Adrenal gland (tissue), 12 donors: ENCODE results near the gene RPL7A. TPM values are rescaled to one million over a fixed set of nuclear protein-coding genes. Genes with fewer than 3 reads are reported as not detected.

Source experiments
- DNase-seq, 7 donors: peaks; one replicate each; pipeline ENCODE4 v3.0.0-alpha.2; 2019 to 2020
- H3K27ac ChIP-seq, 5 donors: fragments of 200-600 bp; sonication (generic) in 4 of 5; 1 replicate in 3 of 5; 2 replicates in 2 of 5; pipeline versions ENCODE4 v1.5.1 to v1.8.0; 2016 to 2020; ENCODE audit warnings: mild to moderate bottlenecking in 1 of 5
- H3K27me3 ChIP-seq: fragments of 200-600 bp; 2 replicates; pipeline ENCODE4 v1.8.0; 2021
- H3K36me3 ChIP-seq, 2 donors: fragments of 200-600 bp; replicated peaks in 1 of 2; 1 replicate in 1 of 2; 2 replicates in 1 of 2; pipeline versions ENCODE4 v1.5.1 to v1.8.0; 2018 to 2022
- H3K4me1 ChIP-seq, 2 donors: fragments of 200-600 bp; replicated peaks in 1 of 2; 1 replicate in 1 of 2; 2 replicates in 1 of 2; pipeline versions ENCODE4 v1.5.1 to v1.8.0; 2018 to 2021
- H3K4me3 ChIP-seq, 4 donors: fragments of 200-600 bp; sonication (generic) in 3 of 4; one replicate each; pipeline ENCODE4 v1.5.1; 2016 to 2018
- H3K9me3 ChIP-seq, 3 donors: fragments of 200-600 bp; sonication (generic) in 1 of 3; replicated peaks in 1 of 3; 1 replicate in 2 of 3; 2 replicates in 1 of 3; pipeline versions ENCODE4 v1.5.1 to v1.8.0; 2016 to 2021
- CTCF ChIP-seq, 6 experiments: fragments of 450-650 bp in 4 of 6; fragments of 200-600 bp in 2 of 6; sonication (generic) in 1 of 6; IDR thresholded peaks; 1 replicate in 5 of 6; 2 replicates in 1 of 6; pipeline versions ENCODE4 v1.5.1 to v1.8.0; 2016 to 2021; ENCODE audit warnings: antibody characterized with exemption in 6 of 6, mild to moderate bottlenecking in 2 of 6, moderate library complexity in 1 of 6
- POLR2A ChIP-seq, 2 donors: fragments of 450-650 bp; IDR thresholded peaks; one replicate each; pipeline ENCODE4 v1.6.1; 2017; ENCODE audit warnings: antibody characterized with exemption in 2 of 2, mild to moderate bottlenecking in 2 of 2, moderate library complexity in 1 of 2
- WGBS, 4 donors: extraction: QIAGEN DNeasy Blood & Tissue Kit in 2 of 4; methylation state at CpG; one replicate each; pipeline versions ENCODE4 v1.1.5 to v1.1.7; 2013 to 2017; 5-methylcytosine and 5-hydroxymethylcytosine counted together
- intact Hi-C, 2 donors: fragments of 100-400 bp; cut with DNase I; formaldehyde crosslinking; loops; one replicate each; pipeline versions ENCODE4 v1.14.1 to v1.15.0; 2022 to 2023
- polyA plus RNA-seq, 3 donors: library from polyadenylated mRNA; stranded (reverse); fragments of 200-250 nt in 2 of 3; fragments of 350-450 nt in 1 of 3; fragmentation: Illumina TruSeq in 1 of 3; extraction: RNeasy Lipid Tissue Mini Kit (QIAGEN cat#74804) in 1 of 3; gene quantifications; one replicate each; pipeline ENCODE4 v1.2.3, GENCODE V29; 2013 to 2014
- total RNA-seq, 9 donors: library from RNA; depleted of rRNA in 4 of 9; stranded (reverse); fragments of >200 nt in 4 of 9; fragments of 120-200 nt in 1 of 9; fragmentation: NEBNext Ultra II Directional in 1 of 9; extraction: Animal tissue kit (Norgen Biotek cat#: 25700) in 1 of 9; gene quantifications; one replicate each; pipeline versions ENCODE4 v1.1.0 to v1.2.4, GENCODE V29; 2013 to 2023
- donor health status: healthy with polysubstance abuse.
- donor health status: Bipolar disorder and iron deficiency.
- donor health status: DM: yes; HTN: yes; CAD: no.
- donor health status: DM: no; HTN: no; CAD: no.
- donor health status: DM: no; HTN: no; CAD: no.
- donor health status: DM: yes; HTN: yes; CAD: no.

RPL7A gene
- total and polyA plus RNA-seq, 12 donors = 1,875 to 3,598 (median 2,406) TPM

GRCh38 chr9:133377721-133378216 is 29.8 kb downstream of the RPL7A start:
- intact Hi-C loops = no loop called here

DNA sequence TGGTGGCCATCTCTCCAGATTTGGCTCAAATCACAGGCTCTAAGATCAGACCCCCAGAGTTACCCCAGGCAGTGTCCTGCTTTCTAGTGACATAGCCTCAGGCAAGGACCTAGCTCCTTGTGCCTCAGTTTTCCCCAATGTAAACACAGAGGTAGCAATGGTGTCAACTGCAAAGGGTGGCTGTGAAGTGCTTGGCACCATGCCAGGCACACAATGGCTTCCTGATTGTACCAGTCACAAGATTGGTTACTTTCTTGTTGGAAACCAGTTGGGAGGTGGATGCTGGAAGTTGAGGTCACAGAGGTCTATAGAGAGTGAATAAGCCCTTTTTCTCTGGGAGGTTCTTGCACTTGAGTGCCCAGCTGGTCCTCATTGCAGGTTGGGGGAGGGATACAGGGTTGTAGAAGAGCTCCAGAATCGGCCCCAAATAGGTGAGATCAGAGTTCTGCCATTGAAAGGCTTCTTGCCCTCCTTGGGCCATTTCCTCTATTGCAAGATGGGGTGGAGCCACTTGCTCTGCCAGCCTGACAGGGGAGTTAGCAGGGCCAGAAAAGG is 30.5 kb downstream of the RPL7A start:
- Histone ChIP-seq H3K4me1 (peaks cover 12 to 18% of the 10 kb centered on the region in 2 donors), H3K36me3 (peaks cover 0 to 1% of the 10 kb centered on the region in 2 donors), H3K27ac (peak overlapping the region in 2 of 5 donors; percentile 41 to 71), H3K27me3 (no peaks in the 10 kb centered on the region), H3K4me3 (no peak overlapping the region), H3K9me3 (no peaks in the 10 kb centered on the region)
- TF ChIP-seq POLR2A (IDR thresholded peaks at IDR 0.05) (no peak), CTCF (IDR thresholded peaks at IDR 0.05) (no peak)
- WGBS, 4 donors = 80 to 100% (median 87%) methylated on average over 1 of the region's 1 CpG
- intact Hi-C loops = no loop called here
- DNase-seq = peak in 1 of 7 donors; percentile 52

More at GRCh38 chr9:133377721-133378216, 29.8 kb downstream of the RPL7A start:
- H3K27me3 ChIP-seq = no peaks in the 10 kb centered on the region
- H3K4me1 ChIP-seq = peaks cover 12 to 21% of the 10 kb centered on the region in 2 donors
- WGBS, 4 donors = 81 to 95% (median 83%) methylated on average over 4 to 6 of the region's 6 CpGs
- H3K27ac ChIP-seq = no peak overlapping the region
- no peaks in the 10 kb centered on the region for H3K9me3 ChIP-seq
- TF ChIP-seq POLR2A (IDR thresholded peaks at IDR 0.05) (no peak), CTCF (IDR thresholded peaks at IDR 0.05) (no peak)
- DNase-seq = no peak
- no peak overlapping the region for H3K4me3 ChIP-seq
- H3K36me3 ChIP-seq = peaks cover 0 to 8% of the 10 kb centered on the region in 2 donors

GRCh38 chr9:133379153-133380086 is 31.4 kb downstream of the RPL7A start:
- TF ChIP-seq CTCF (IDR thresholded peaks at IDR 0.05) = no peak
- no peak for TF ChIP-seq POLR2A (IDR thresholded peaks at IDR 0.05)
- intact Hi-C loops = no loop called here
- 75 to 86% (median 77%) methylated on average over 10 to 14 of the region's 14 CpGs for WGBS, 4 donors
- Histone ChIP-seq H3K27me3 (no peaks in the 10 kb centered on the region), H3K4me3 (no peak overlapping the region), H3K27ac (peak overlapping the region in 2 of 5 donors; percentile 41 to 71), H3K4me1 (peaks cover 7 to 8% of the 10 kb centered on the region in 2 donors), H3K36me3 (no peaks in the 10 kb centered on the region), H3K9me3 (no peaks in the 10 kb centered on the region)
- DNase-seq = peak in 4 of 7 donors; percentile 32 to 50 (median 35)

GRCh38 chr9:133380734-133381133 is 32.7 kb downstream of the RPL7A start:
- DNase-seq = no peak
- WGBS, 4 donors = 87 to 91% (median 89%) methylated on average over 4 of the region's 4 CpGs
- no peak for TF ChIP-seq POLR2A (IDR thresholded peaks at IDR 0.05)
- no peak for TF ChIP-seq CTCF (IDR thresholded peaks at IDR 0.05)
- H3K27me3 ChIP-seq = no peaks in the 10 kb centered on the region
- H3K36me3 ChIP-seq = no peaks in the 10 kb centered on the region
- H3K4me3 ChIP-seq = no peak overlapping the region
- peaks cover 5% of the 10 kb centered on the region in 2 donors for H3K4me1 ChIP-seq
- intact Hi-C loops = no loop called here
- no peak overlapping the region for H3K27ac ChIP-seq
- no peaks in the 10 kb centered on the region for H3K9me3 ChIP-seq
